ENCODE data around the gene PTS.

PTS gene

GRCh38 chr11:112267188-112267591 is 41.0 kb downstream of the PTS start:
- DNase-seq, result no peak

GRCh38 chr11:112268406-112268805 is 42.2 kb downstream of the PTS start:
- DNase-seq, result no peak

DNA sequence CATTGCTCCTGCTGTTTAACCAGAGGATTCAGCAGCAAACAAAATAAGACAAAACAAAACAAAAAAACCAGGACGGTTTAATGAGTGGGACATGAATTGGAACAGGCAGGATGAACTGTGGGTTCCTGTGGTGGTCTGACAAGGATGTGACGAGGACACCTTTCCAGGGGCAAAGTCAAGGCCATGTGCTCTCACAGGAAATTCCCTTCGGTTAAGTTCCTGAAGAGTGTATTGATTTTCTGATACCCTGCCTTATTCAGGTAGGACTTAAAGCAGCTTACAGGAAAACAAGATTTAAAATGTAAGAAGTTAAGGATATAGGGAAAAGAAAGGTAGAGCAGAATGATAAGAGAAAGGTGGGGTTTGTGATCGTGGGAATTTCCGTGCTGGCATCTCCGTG is 42.9 kb downstream of the PTS start:
- DNase-seq, result no peak

DNA sequence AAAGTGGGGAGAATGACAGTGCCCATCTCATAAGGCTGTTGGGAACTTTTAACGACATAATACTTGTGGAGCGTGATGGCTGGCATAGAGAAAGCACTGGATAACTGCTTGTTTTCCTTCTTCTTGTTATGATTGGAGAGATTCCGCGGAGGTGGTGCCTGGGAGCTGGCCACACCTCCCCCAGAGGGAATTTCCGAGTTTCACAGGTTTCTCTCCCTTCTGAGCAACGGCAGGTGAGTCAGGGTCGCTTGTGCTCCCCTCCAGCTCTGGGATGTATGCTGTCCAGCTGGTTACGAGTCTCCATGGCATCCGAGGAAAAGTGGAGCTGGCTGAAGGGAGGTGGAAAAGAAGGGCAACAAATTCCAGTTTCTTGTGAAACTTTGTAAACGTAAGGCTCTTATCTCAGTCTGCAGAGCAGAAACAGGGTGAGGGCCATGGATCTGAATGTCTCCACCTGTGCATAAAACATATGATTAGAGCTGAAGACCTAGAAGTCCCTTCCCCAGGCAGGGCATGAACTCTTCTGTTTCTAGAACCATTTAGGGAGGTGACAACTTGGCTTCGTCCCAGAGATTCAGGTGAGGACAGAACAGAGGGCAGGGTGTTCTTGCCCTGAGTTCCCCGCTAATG is 44.4 kb downstream of the PTS start:
- DNase-seq, result no peak

DNA sequence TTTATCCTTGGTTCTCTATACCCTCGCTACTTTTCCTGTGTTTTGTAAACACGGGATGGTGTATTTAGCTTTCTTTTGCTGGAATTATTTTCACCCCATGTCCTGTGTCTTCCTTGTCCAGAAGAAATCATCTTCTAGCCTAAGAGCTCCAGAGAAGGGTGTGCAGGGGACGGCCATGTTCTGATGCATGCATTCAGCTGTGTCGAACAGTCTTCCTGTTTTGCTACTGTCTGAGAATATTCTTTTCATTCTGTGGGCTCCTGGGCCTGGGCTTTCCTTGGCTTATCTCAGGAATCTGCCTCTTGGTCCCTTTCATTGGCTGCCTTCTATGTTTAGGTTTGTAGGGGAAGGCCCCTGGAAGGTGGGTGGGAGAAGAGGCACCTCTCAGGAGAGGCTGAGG is 45.0 kb downstream of the PTS start:
- DNase-seq, result no peak

- no peak for DNase-seq
Observed at GRCh38 chr11:112273066-112273465, 46.8 kb downstream of the PTS start.

DNA sequence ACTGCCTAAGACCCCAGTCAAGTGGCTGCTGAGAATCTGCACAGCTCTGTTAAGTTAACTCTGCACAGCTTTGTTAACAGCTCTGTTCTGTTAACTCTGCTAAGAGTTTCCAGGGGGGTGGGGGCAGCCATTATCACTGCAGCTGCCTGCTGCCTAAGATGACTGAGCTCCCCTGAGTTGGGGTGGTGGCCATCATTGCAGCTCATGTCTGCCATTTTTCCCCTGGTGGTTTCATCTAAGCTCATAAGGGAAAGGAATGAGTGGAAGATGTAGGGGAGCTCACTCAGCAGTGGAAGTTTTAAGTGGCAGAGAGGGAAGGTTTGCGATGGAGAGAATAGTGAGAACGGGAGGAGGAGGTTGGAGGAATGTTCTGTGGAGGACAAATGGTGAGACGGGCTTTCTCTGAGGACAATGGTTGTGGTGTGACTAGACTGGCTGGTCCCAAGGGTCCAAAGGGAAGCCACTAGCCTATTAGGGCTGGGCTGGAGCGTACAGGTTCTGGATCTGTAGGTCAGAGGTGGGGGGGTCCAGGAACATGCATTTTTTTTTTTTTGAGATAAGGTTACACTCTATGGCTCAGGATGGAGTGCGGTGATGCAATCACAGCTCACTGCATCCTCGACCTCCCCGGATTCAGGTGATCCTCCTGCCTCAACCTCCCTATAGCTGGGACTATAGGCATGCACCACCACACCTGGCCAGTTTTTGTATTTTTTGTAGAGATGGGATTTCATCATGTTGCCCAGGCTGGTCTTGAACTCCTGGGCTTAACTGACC is 48.0 kb downstream of the PTS start:
- DNase-seq, result no peak

DNA sequence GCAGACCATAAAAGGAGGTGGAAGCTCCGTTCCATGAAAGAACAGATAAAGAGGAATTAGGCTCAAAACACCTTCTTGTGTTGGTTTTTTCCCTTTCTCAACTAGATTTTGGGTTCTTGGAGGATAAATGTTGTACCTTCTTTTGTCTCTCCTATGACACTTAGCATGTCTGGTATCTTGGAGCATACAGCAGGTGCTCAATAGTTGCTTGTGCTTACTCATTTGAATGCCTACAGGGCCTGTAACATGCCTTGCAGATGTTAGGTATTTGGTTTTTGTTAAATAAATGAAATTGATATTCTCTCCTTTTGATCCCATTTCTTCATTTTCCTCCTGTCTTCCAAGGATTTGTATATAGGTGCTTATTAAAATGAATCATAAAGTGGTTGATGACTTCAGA is 50.8 kb downstream of the PTS start:
- DNase-seq, result no peak

- no peak for DNase-seq
Observed at GRCh38 chr11:112277941-112278340, 51.7 kb downstream of the PTS start.

DNA sequence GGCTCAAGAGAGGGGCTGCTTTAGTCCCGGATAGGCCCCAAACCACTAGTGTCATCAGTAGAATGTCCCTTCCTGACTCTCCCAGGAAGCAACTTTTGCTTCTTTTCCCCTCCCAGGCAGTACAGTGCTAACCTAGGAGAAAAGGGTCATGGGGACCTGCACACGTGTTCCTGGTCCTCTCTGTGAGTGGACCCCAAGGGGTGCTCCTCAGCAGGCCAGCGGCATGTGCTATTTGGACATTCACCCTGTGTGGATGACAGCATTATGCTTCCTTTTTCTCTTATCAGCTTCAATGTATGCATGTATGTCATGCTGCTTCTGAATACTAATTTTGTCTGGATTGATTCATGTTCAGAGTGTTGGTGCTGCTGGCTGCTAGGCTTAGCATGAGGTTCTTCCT is 52.6 kb downstream of the PTS start:
- DNase-seq, result no peak

GRCh38 chr11:112279901-112280267 is 53.7 kb downstream of the PTS start:
- DNase-seq, result peak; percentile 80

GRCh38 chr11:112280268-112281126 is 54.3 kb downstream of the PTS start:
- peak; percentile 56 for DNase-seq

GRCh38 chr11:112281726-112282125 is 55.5 kb downstream of the PTS start:
- DNase-seq, result no peak

Measured in activated CD8-positive, alpha-beta memory T cell treated with anti-CD3 and anti-CD28 coated beads, Interleukin-2, amount 50 U/mL, for 4 hours (primary cell).